ENCODE data around the gene BTBD10.

GRCh38 chr11:13438291-13438690 is 24.7 kb downstream of the BTBD10 start:
- no peak for TF ChIP-seq POLR2A (IDR thresholded peaks at IDR 0.05; ENCODE audit: insufficient read depth in 1 of 2, low read depth in 2 of 2, low read length in 2 of 2)
- no peak for TF ChIP-seq NR2C2 (CRISPR knock-in tag; IDR thresholded peaks at IDR 0.05; ENCODE audit: borderline replicate concordance)
- TF ChIP-seq NFIC (IDR thresholded peaks at IDR 0.05; ENCODE audit: low read length) = no peak
- TF ChIP-seq HINFP (CRISPR knock-in tag; IDR thresholded peaks at IDR 0.05; ENCODE audit: low read depth) = no peak
- TF ChIP-seq NR2F1 (CRISPR knock-in tag; IDR thresholded peaks at IDR 0.05) = no peak
- no peak for TF ChIP-seq FOXK1 (CRISPR knock-in tag; IDR thresholded peaks at IDR 0.05; ENCODE audit: borderline replicate concordance, low read depth)
- no peak for TF ChIP-seq BRCA1 (CRISPR knock-in tag; IDR thresholded peaks at IDR 0.05)

Measured in HepG2 (cell line).